Stomach (tissue), 4 donors: ENCODE data around the gene RIMS4.

Experiments used
- CTCF ChIP-seq, 7 experiments: fragments of 450-650 bp in 4 of 7; fragments of 200-600 bp in 3 of 7; sonication (generic) in 3 of 7; IDR thresholded peaks; one replicate each; pipeline ENCODE4 v1.5.1; 2016 to 2019; ENCODE audit warnings: antibody characterized with exemption in 7 of 7, control low read depth in 2 of 7, mild to moderate bottlenecking in 1 of 7
- POLR2AphosphoS5 ChIP-seq, 3 donors: sonication (generic); formaldehyde crosslinking; IDR thresholded peaks; one replicate each; pipeline ENCODE4 v1.6.1; 2016; ENCODE audit warnings: antibody characterized with exemption in 3 of 3

- no peak for TF ChIP-seq CTCF (IDR thresholded peaks at IDR 0.05)
- TF ChIP-seq POLR2AphosphoS5 (IDR thresholded peaks at IDR 0.05) = peak; percentile 50 to 64 (median 61)
These were observed 107.6 kb downstream of the RIMS4 start for GRCh38 chr20:44702776-44703175.
